Endodermal cell (in vitro differentiated cells): Measurements from ENCODE around the gene TINCR. TPM values are rescaled to one million over a fixed set of nuclear protein-coding genes. Genes with fewer than 3 reads are reported as not detected.

ENCODE experiments used
- DNase-seq: peaks from one replicate; pipeline ENCODE4 v3.0.0-alpha.2; 2017
- H3K27ac ChIP-seq: 2 replicates; pipeline ENCODE4 v1.5.1; 2013; ENCODE audit warnings: mild to moderate bottlenecking, low read depth, low read length, moderate library complexity
- H3K27me3 ChIP-seq: 2 replicates; pipeline ENCODE4 v1.6.1; 2013; ENCODE audit warnings: mild to moderate bottlenecking, low read length, moderate library complexity; ENCODE audit not compliant: insufficient read depth, control insufficient read depth, poor library complexity, severe bottlenecking
- H3K36me3 ChIP-seq: 2 replicates; pipeline ENCODE4 v1.7.0; 2013; ENCODE audit warnings: mild to moderate bottlenecking, low read length, moderate library complexity; ENCODE audit not compliant: control insufficient read depth, insufficient read depth
- H3K4me1 ChIP-seq: one replicate; pipeline ENCODE4 v1.7.0; 2013; ENCODE audit warnings: low read length; ENCODE audit not compliant: control insufficient read depth, insufficient read depth
- H3K4me3 ChIP-seq: 2 replicates; pipeline ENCODE4 v1.5.1; 2013; ENCODE audit warnings: mild to moderate bottlenecking, low read length, moderate library complexity
- H3K9ac ChIP-seq: 2 replicates; pipeline ENCODE4 v1.6.1; 2013; ENCODE audit warnings: mild to moderate bottlenecking, low read length, moderate library complexity; ENCODE audit not compliant: poor library complexity, severe bottlenecking; ENCODE audit errors: extremely low read depth
- H3K9me3 ChIP-seq: 2 replicates; pipeline ENCODE4 v1.6.1; 2013; ENCODE audit warnings: mild to moderate bottlenecking, low read length, moderate library complexity; ENCODE audit not compliant: control insufficient read depth
- H3K27ac Mint-ChIP-seq: 2 replicates; pipeline ENCODE4 v1.8.0; 2020; ENCODE audit warnings: mixed read lengths
- H3K27me3 Mint-ChIP-seq: 2 replicates; pipeline ENCODE4 v1.8.0; 2021; ENCODE audit warnings: mild to moderate bottlenecking, mixed read lengths; ENCODE audit not compliant: insufficient read depth
- H3K36me3 Mint-ChIP-seq: 2 replicates; pipeline ENCODE4 v1.8.0; 2020; ENCODE audit warnings: low read depth, mixed read lengths
- H3K4me1 Mint-ChIP-seq: 2 replicates; pipeline ENCODE4 v1.8.0; 2020; ENCODE audit warnings: mixed read lengths
- H3K4me3 Mint-ChIP-seq: 2 replicates; pipeline ENCODE4 v1.8.0; 2020; ENCODE audit warnings: mild to moderate bottlenecking, moderate library complexity, mixed read lengths
- H3K9me3 Mint-ChIP-seq: 2 replicates; pipeline ENCODE4 v1.8.0; 2020; ENCODE audit warnings: mild to moderate bottlenecking, mixed read lengths
- WGBS, 2 experiments: methylation state at CpG; one replicate each; pipeline versions ENCODE4 v1.1.5 to v1.1.7; 2013; ENCODE audit warnings: missing lambda C conversion rate in 2 of 2, mixed read lengths in 1 of 2; ENCODE audit not compliant: insufficient coverage in 1 of 2, insufficient read length in 1 of 2; 5-methylcytosine and 5-hydroxymethylcytosine counted together
- total RNA-seq, 2 donors: library from RNA; stranded (reverse); fragmentation: NEBNext Ultra II Directional in 1 of 2; extraction: Animal tissue kit (Norgen Biotek cat#: 25700) in 1 of 2; gene quantifications; 2 replicates in 1 of 2; 3 replicates in 1 of 2; pipeline ENCODE4 v1.2.1, GENCODE V29; 2021
- TF ChIP-seq, protein P1 (sequence below): fragments of 200-600 bp; sonication (generic); conservative IDR thresholded peaks from 2 replicates; pipeline ENCODE4 v1.5.0; 2021; ENCODE audit warnings: antibody characterized with exemption, mild to moderate bottlenecking

The TINCR gene
- total RNA-seq, 2 donors from 2014 or later, result 0.53 to 1.2 TPM

DNA sequence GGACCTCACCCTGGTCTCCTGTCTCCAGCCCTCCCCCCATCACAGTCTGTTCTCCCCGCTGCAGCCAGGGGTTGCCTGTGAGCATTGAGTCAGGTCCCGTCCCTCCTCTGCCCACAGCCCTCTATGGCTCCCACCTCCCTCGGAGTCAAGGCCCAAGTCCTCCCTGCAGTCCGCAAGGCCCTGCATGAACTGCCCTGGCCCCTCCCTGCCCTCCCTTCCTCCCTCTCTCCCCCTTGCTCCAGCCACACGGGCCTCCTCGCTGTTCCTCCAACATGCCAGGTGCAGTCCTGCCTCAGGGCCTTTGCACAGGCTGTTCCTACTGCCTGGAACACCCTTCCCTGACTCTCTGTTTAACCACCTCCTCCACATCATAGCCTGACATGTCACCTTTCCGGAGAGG, 2.8 kb downstream of the TINCR start:
- WGBS, 2 experiments, result 57 to 87% methylated on average over 3 to 7 of the region's 7 CpGs
- Histone ChIP-seq H3K4me3 (no peak overlapping the region), H3K36me3 (no peaks in the 10 kb centered on the region), H3K27ac (no peak overlapping the region), H3K9ac (no peak overlapping the region), H3K4me1 (no peaks in the 10 kb centered on the region), H3K27me3 (peaks cover 24% of the 10 kb centered on the region), H3K9me3 (no peaks in the 10 kb centered on the region)
- H3K27ac Mint-ChIP-seq, result no peak overlapping the region
- TF ChIP-seq, protein P1, sequence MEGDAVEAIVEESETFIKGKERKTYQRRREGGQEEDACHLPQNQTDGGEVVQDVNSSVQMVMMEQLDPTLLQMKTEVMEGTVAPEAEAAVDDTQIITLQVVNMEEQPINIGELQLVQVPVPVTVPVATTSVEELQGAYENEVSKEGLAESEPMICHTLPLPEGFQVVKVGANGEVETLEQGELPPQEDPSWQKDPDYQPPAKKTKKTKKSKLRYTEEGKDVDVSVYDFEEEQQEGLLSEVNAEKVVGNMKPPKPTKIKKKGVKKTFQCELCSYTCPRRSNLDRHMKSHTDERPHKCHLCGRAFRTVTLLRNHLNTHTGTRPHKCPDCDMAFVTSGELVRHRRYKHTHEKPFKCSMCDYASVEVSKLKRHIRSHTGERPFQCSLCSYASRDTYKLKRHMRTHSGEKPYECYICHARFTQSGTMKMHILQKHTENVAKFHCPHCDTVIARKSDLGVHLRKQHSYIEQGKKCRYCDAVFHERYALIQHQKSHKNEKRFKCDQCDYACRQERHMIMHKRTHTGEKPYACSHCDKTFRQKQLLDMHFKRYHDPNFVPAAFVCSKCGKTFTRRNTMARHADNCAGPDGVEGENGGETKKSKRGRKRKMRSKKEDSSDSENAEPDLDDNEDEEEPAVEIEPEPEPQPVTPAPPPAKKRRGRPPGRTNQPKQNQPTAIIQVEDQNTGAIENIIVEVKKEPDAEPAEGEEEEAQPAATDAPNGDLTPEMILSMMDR, result no peak
- DNase-seq, result no peak
- H3K4me1 Mint-ChIP-seq, result no peaks in the 10 kb centered on the region
- no peak overlapping the region for H3K4me3 Mint-ChIP-seq
- peaks cover 33% of the 10 kb centered on the region for H3K27me3 Mint-ChIP-seq
- no peaks in the 10 kb centered on the region for H3K36me3 Mint-ChIP-seq
- peaks cover 9% of the 10 kb centered on the region for H3K9me3 Mint-ChIP-seq

DNA sequence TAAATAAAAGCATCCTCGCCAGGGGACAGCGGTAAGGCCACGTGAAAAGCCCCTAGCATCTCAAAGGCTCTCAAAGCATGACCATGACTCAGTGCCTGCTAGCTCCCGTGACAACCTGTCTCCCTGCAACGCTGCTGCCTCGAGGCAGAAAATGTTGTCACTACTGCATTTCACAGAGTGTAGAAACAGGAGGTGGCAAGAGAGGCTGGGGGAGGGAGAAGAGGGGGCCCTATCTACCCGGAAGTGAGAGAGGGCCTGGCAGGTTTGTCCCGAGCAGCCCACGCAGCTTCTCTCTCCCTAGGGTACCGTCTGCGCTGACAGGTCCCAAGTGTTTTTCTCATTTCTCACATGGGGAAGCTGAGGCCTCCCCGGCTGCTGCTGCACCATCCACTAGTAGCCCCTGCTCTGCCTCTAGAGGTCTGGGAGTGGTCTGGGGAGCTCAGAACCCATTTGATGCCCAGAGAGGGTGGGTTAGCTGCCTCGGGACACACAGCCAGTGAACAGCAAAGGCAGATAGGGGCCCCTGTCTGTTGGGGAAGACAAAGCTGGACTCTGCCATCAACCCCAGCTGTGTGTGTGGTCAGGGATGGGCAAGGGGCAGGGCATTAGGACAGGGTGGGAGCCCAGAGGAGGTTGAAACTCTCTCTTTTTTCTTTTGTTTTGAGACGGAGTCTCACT, 3.7 kb downstream of the TINCR start:
- H3K27ac ChIP-seq, result no peak overlapping the region
- H3K36me3 Mint-ChIP-seq, result no peaks in the 10 kb centered on the region
- H3K27me3 Mint-ChIP-seq, result peaks cover 26% of the 10 kb centered on the region
- H3K4me3 ChIP-seq, result no peak overlapping the region
- no peak for DNase-seq
- H3K9ac ChIP-seq, result no peak overlapping the region
- no peaks in the 10 kb centered on the region for H3K4me1 Mint-ChIP-seq
- no peaks in the 10 kb centered on the region for H3K36me3 ChIP-seq
- H3K27me3 ChIP-seq, result peaks cover 24% of the 10 kb centered on the region
- no peak overlapping the region for H3K27ac Mint-ChIP-seq
- no peaks in the 10 kb centered on the region for H3K9me3 ChIP-seq
- H3K4me3 Mint-ChIP-seq, result no peak overlapping the region
- 71 to 72% methylated on average over 5 to 14 of the region's 14 CpGs for WGBS, 2 experiments
- peaks cover 9% of the 10 kb centered on the region for H3K9me3 Mint-ChIP-seq
- no peaks in the 10 kb centered on the region for H3K4me1 ChIP-seq
- TF ChIP-seq, protein P1, result no peak

DNA sequence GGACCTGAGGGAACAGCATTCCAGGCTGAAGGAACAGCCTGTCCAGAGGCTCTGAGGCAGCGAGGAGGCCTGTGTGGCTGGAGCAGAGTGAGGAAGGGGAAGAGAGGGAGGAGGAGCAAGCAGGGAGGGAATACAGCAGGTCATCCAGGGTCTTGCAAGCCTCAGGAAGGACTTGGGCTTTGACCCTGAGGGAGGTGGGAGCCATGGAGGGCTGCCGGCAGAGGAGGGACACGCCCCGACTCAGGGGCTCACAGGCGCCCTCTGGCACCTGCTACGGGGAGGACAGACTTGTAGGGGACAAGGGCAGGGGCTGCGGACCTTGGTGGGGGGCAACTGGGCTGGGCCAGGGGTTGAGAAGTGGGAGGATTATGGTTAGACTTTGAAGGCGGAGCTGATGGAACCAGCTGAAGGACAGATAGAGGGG, 4.7 kb downstream of the TINCR start:
- H3K4me3 Mint-ChIP-seq, result no peak overlapping the region

More for the DNA sequence above, 4.7 kb downstream of the TINCR start:
- Histone ChIP-seq H3K27me3 (peaks cover 18% of the 10 kb centered on the region), H3K36me3 (no peaks in the 10 kb centered on the region), H3K9me3 (no peaks in the 10 kb centered on the region), H3K9ac (no peak overlapping the region), H3K4me3 (no peak overlapping the region), H3K4me1 (no peaks in the 10 kb centered on the region), H3K27ac (no peak overlapping the region)
- no peaks in the 10 kb centered on the region for H3K4me1 Mint-ChIP-seq
- peak; percentile 78 for DNase-seq
- WGBS, 2 experiments, result 60 to 89% methylated on average over 2 to 8 of the region's 8 CpGs
- H3K9me3 Mint-ChIP-seq, result peaks cover 9% of the 10 kb centered on the region
- TF ChIP-seq, protein P1, result peak; percentile 66
- H3K36me3 Mint-ChIP-seq, result no peaks in the 10 kb centered on the region
- H3K27ac Mint-ChIP-seq, result no peak overlapping the region
- H3K27me3 Mint-ChIP-seq, result peaks cover 18% of the 10 kb centered on the region
